Measurements from ENCODE around the gene RAB5B. TPM values are rescaled to one million over a fixed set of nuclear protein-coding genes. Genes with fewer than 3 reads are reported as not detected.

The RAB5B gene
- total and polyA plus RNA-seq, 10 of the 15 experiments (the other 5 are each of a cell fraction or from before 2014, with no cell fraction given): 7.5 to 149 (median 37.8) TPM

DNA sequence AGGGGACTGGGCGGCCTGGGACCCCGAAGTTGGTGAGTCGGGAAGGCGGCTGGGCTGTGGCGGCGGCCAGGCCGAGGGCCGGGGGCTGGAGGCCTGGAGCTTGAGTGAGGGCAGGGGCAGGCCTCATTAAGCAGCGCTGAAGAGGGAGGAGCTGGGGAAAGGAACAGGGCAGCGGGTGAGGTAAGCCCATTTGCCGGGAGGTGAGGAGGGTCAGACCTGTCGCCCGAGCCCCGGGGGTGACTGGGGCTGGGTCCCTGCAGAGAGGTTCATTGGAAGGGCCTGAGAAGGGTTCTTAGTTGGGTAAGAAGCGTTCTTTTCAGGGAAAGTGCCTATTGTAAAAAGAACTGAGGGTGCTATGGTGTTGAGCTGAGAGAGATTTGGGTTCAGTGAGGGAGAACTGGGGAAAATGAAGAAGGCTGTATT is 441 bp downstream of the RAB5B start:
- ChIA-PET CTCF (interaction anchor here (0.7 to 3.1 kb wide), 18 partner anchors 9 to 245 kb away, joined by 3 to 55 read pairs (median 5); partner anchors contain the start of genes ORMDL2, PYM1 and SUOX), RAD21 (ENCODE audit: unreplicated experiment) (interaction anchor here (0.5 to 3.5 kb wide), 26 partner anchors 10 to 257 kb away, joined by 3 to 56 read pairs (median 4); partner anchors contain the start of genes CD63, DGKA, DNAJC14 and ESYT1), SMC1A (ENCODE audit: uncharacterized antibody, unreplicated experiment) (interaction anchor here (0.8 to 2.9 kb wide), 20 partner anchors 8 to 236 kb away, joined by 3 to 37 read pairs (median 4); partner anchors contain the start of genes DNAJC14, ORMDL2, SARNP and SUOX), POLR2A (interaction anchor here (0.5 to 3.6 kb wide), 40 partner anchors 10 to 1649 kb away, joined by 3 to 85 read pairs (median 6); partner anchors contain the start of genes CD63, COPZ1, DGKA and DNAJC14)
- peak overlapping the region; percentile 85 for H3K27ac ChIP-seq (ENCODE audit: control insufficient read depth, insufficient read depth)
- no peaks in the 10 kb centered on the region for H3K27me3 ChIP-seq (replicated peaks in 1 of 2; ENCODE audit: control insufficient read depth in 2 of 2, insufficient read depth in 2 of 2, low read length in 1 of 2)
- H3K36me3 ChIP-seq (ENCODE audit: control insufficient read depth in 2 of 2, insufficient read depth in 2 of 2, low read length in 1 of 2): peaks cover 0 to 13% of the 10 kb centered on the region in 2 experiments
- ATAC-seq: peak; percentile 58
- no peak for TF ChIP-seq TAF1 (IDR thresholded peaks at IDR 0.05; ENCODE audit: borderline replicate concordance, low read depth, low read length)
- peak; percentile 74 for TF ChIP-seq SIN3A (IDR thresholded peaks at IDR 0.05; ENCODE audit: low read depth, low read length)
- TF ChIP-seq GATAD2B (conservative IDR thresholded peaks at IDR 0.05; ENCODE audit: low read depth): peak; percentile 66; the same call in 1 of the 2 replicates
- TF ChIP-seq, protein P1, sequence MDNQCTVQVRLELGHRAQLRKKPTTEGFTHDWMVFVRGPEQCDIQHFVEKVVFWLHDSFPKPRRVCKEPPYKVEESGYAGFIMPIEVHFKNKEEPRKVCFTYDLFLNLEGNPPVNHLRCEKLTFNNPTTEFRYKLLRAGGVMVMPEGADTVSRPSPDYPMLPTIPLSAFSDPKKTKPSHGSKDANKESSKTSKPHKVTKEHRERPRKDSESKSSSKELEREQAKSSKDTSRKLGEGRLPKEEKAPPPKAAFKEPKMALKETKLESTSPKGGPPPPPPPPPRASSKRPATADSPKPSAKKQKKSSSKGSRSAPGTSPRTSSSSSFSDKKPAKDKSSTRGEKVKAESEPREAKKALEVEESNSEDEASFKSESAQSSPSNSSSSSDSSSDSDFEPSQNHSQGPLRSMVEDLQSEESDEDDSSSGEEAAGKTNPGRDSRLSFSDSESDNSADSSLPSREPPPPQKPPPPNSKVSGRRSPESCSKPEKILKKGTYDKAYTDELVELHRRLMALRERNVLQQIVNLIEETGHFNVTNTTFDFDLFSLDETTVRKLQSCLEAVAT (IDR thresholded peaks at IDR 0.05): peak; percentile 82; the same call in 1 of the 2 replicates
- TF ChIP-seq, protein P2, sequence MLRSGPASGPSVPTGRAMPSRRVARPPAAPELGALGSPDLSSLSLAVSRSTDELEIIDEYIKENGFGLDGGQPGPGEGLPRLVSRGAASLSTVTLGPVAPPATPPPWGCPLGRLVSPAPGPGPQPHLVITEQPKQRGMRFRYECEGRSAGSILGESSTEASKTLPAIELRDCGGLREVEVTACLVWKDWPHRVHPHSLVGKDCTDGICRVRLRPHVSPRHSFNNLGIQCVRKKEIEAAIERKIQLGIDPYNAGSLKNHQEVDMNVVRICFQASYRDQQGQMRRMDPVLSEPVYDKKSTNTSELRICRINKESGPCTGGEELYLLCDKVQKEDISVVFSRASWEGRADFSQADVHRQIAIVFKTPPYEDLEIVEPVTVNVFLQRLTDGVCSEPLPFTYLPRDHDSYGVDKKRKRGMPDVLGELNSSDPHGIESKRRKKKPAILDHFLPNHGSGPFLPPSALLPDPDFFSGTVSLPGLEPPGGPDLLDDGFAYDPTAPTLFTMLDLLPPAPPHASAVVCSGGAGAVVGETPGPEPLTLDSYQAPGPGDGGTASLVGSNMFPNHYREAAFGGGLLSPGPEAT (IDR thresholded peaks at IDR 0.05; ENCODE audit: low read depth): 0 out of 2 replicates have a peak, but pooled peaks have one; percentile 16
- TF ChIP-seq SREBF1 (IDR thresholded peaks at IDR 0.05; ENCODE audit: low read length): no peak
- peak; percentile 18 for TF ChIP-seq MYC (IDR thresholded peaks at IDR 0.05; ENCODE audit: insufficient read depth, insufficient read length, insufficient replicate concordance, low read length, severe bottlenecking)
- no peak for TF ChIP-seq YBX1 (IDR thresholded peaks at IDR 0.05)
- TF ChIP-seq IKZF1 (conservative IDR thresholded peaks at IDR 0.05): 0 out of 2 replicates have a peak, but pooled peaks have one; percentile 9
- no peak for TF ChIP-seq MTA2 (IDR thresholded peaks at IDR 0.05; ENCODE audit: low read depth)
- 0 out of 2 replicates have a peak, but pooled peaks have one; percentile 43 for TF ChIP-seq LARP7 (IDR thresholded peaks at IDR 0.05)
- no peak for TF ChIP-seq CREB1 (IDR thresholded peaks at IDR 0.05; ENCODE audit: low read depth)
- peak; percentile 39 for TF ChIP-seq NR2F1 (conservative IDR thresholded peaks at IDR 0.05)
- TF ChIP-seq, protein P3, sequence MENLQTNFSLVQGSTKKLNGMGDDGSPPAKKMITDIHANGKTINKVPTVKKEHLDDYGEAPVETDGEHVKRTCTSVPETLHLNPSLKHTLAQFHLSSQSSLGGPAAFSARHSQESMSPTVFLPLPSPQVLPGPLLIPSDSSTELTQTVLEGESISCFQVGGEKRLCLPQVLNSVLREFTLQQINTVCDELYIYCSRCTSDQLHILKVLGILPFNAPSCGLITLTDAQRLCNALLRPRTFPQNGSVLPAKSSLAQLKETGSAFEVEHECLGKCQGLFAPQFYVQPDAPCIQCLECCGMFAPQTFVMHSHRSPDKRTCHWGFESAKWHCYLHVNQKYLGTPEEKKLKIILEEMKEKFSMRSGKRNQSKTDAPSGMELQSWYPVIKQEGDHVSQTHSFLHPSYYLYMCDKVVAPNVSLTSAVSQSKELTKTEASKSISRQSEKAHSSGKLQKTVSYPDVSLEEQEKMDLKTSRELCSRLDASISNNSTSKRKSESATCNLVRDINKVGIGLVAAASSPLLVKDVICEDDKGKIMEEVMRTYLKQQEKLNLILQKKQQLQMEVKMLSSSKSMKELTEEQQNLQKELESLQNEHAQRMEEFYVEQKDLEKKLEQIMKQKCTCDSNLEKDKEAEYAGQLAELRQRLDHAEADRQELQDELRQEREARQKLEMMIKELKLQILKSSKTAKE (IDR thresholded peaks at IDR 0.05; ENCODE audit: low read depth, poor library complexity, severe bottlenecking): no peak
- TF ChIP-seq PML (IDR thresholded peaks at IDR 0.05; ENCODE audit: low read length): peak; percentile 64; the same call in 1 of the 2 replicates
- H3K4me2 ChIP-seq (ENCODE audit: control insufficient read depth, insufficient read depth): peak overlapping the region; percentile 9; the same call in 1 of the 2 replicates
- no peak for DNase-seq (ENCODE audit: low read depth, low spot score)
- H2AFZ ChIP-seq (ENCODE audit: control insufficient read depth, low read depth, low read length): peak overlapping the region; percentile 66
- H4K20me1 ChIP-seq (ENCODE audit: control insufficient read depth, insufficient read depth): no peaks in the 10 kb centered on the region
- no peaks in the 10 kb centered on the region for H3K9me3 ChIP-seq (replicated peaks; ENCODE audit: control insufficient read depth, insufficient read depth, low read length)
- peak overlapping the region; percentile 86 for H3K9ac ChIP-seq (ENCODE audit: control insufficient read depth, insufficient read depth, low read length)
- FAIRE-seq: no peak
- peaks cover 42% of the 10 kb centered on the region for H3K79me2 ChIP-seq (ENCODE audit: control insufficient read depth, insufficient read depth, low read length)
- WGBS (ENCODE audit: insufficient coverage, insufficient replicate concordance, low lambda C conversion rate, missing lambda C conversion rate): 3% methylated on average over 14 of the region's 15 CpGs
- in situ Hi-C loops (cut with MboI) (no loop called here), intact Hi-C loops (cut with micrococcal nuclease; ENCODE audit: unreplicated experiment) (loop anchor here (5.0 kb wide), 1 partner anchor 473 kb away; the partner anchor contains the start of gene TIMELESS)
- BruUV-seq (replicated peaks): no TSS peak
- peak overlapping the region; percentile 88 for H3K4me3 ChIP-seq
- peaks cover 2% of the 10 kb centered on the region; the same call in 1 of the 2 replicates for H3K4me1 ChIP-seq (ENCODE audit: control insufficient read depth, insufficient read depth, low read length)
